Hepatocyte (in vitro differentiated cells): ENCODE measurements around the gene MYL5. TPM values are rescaled to one million over a fixed set of nuclear protein-coding genes. Genes with fewer than 3 reads are reported as not detected.
"Not testable (repeated sequence)": the region's sequence is repeated elsewhere in the genome, so short reads cannot be mapped to it uniquely, and the experiment has no call there.

Source experiments
- DNase-seq: peaks from one replicate; pipeline ENCODE4 v3.0.0-alpha.2; 2016; ENCODE audit warnings: low spot score
- H2AFZ ChIP-seq: fragments of 200-600 bp; sonication (generic); 2 replicates; pipeline ENCODE4 v1.6.0; 2016; ENCODE audit warnings: antibody characterized with exemption, mild to moderate bottlenecking
- H3K27ac ChIP-seq: fragments of 200-600 bp; sonication (generic); 2 replicates; pipeline ENCODE4 v1.5.1; 2016; ENCODE audit warnings: mild to moderate bottlenecking
- H3K27me3 ChIP-seq: fragments of 200-600 bp; sonication (generic); 2 replicates; pipeline ENCODE4 v1.6.1; 2016
- H3K36me3 ChIP-seq: fragments of 200-600 bp; sonication (generic); replicated peaks from 2 replicates; pipeline ENCODE4 v1.5.1; 2016; ENCODE audit warnings: low read depth; ENCODE audit not compliant: insufficient read depth
- H3K4me1 ChIP-seq: fragments of 200-600 bp; sonication (generic); 2 replicates; pipeline ENCODE4 v1.5.1; 2016; ENCODE audit warnings: mild to moderate bottlenecking, moderate library complexity; ENCODE audit not compliant: insufficient read depth
- H3K4me2 ChIP-seq: fragments of 200-600 bp; sonication (generic); 2 replicates; pipeline ENCODE4 v1.6.0; 2016
- H3K4me3 ChIP-seq: fragments of 200-600 bp; sonication (generic); 2 replicates; pipeline ENCODE4 v1.5.1; 2016; ENCODE audit warnings: mild to moderate bottlenecking
- H3K79me2 ChIP-seq: fragments of 200-600 bp; sonication (generic); 2 replicates; pipeline ENCODE4 v1.6.0; 2017; ENCODE audit warnings: mild to moderate bottlenecking
- H3K9me2 ChIP-seq: fragments of 200-600 bp; sonication (generic); replicated peaks from 2 replicates; pipeline ENCODE4 v1.6.0; 2017; ENCODE audit warnings: mild to moderate bottlenecking; ENCODE audit not compliant: insufficient read depth
- H3K9me3 ChIP-seq: fragments of 200-600 bp; sonication (generic); 2 replicates; pipeline ENCODE4 v1.5.1; 2016; ENCODE audit warnings: low read depth, mild to moderate bottlenecking
- H4K20me1 ChIP-seq: fragments of 200-600 bp; sonication (generic); 2 replicates; pipeline ENCODE4 v1.6.0; 2016; ENCODE audit warnings: mild to moderate bottlenecking; ENCODE audit not compliant: insufficient read depth, poor library complexity, severe bottlenecking
- CTCF ChIP-seq: fragments of 200-600 bp; sonication (generic); IDR thresholded peaks from 2 replicates; pipeline ENCODE4 v1.5.1; 2016; ENCODE audit warnings: antibody characterized with exemption, mild to moderate bottlenecking; ENCODE audit not compliant: poor library complexity
- EZH2 ChIP-seq: fragments of 200-600 bp; sonication (generic); IDR thresholded peaks from 2 replicates; pipeline ENCODE4 v1.6.1; 2016; ENCODE audit warnings: antibody characterized with exemption, mild to moderate bottlenecking, borderline replicate concordance
- EZH2phosphoT487 ChIP-seq: fragments of 200-600 bp; sonication (generic); IDR thresholded peaks from one replicate; pipeline ENCODE4 v1.6.1; 2018; ENCODE audit warnings: antibody characterized with exemption, mild to moderate bottlenecking, low read depth, moderate library complexity; ENCODE audit not compliant: unreplicated experiment, severe bottlenecking
- WGBS: methylation state at CpG from one replicate; pipeline ENCODE4 v1.1.6; 2016; ENCODE audit warnings: low lambda C conversion rate; ENCODE audit errors: missing lambda C conversion rate; 5-methylcytosine and 5-hydroxymethylcytosine counted together
- polyA plus RNA-seq: library from polyadenylated mRNA; unstranded; fragments of >200 nt; fragmentation: Nextera tagmentation; extraction: Ambion mirVana; gene quantifications from 2 replicates; pipeline ENCODE4 v1.2.1, GENCODE V29; 2016
- total RNA-seq: library from RNA; depleted of rRNA; stranded (reverse); fragments of >200 nt; gene quantifications from 2 replicates; pipeline ENCODE4 v1.2.3, GENCODE V29; 2014

The MYL5 gene
- total and polyA plus RNA-seq, 2 experiments from 2014 or later, result 12.6 to 25.1 TPM

- WGBS, result 94% methylated on average over 31 of the region's 46 CpGs
- Histone ChIP-seq H3K79me2 (peaks cover 37% of the 10 kb centered on the region), H3K4me2 (no peak overlapping the region), H4K20me1 (peaks cover 24% of the 10 kb centered on the region), H3K9me2 (no peaks in the 10 kb centered on the region), H3K4me1 (peaks cover 18% of the 10 kb centered on the region), H3K9me3 (no peaks in the 10 kb centered on the region), H2AFZ (no peak overlapping the region), H3K27ac (no peak overlapping the region), H3K27me3 (no peaks in the 10 kb centered on the region), H3K36me3 (no peaks in the 10 kb centered on the region), H3K4me3 (no peak overlapping the region)
- TF ChIP-seq EZH2phosphoT487 (no peak), EZH2 (no peak), CTCF (no peak)
- DNase-seq, result no peak
These were observed 30.0 kb downstream of the MYL5 start for GRCh38 chr4:704198-704891.

GRCh38 chr4:704971-705277 lies 30.6 kb downstream of the MYL5 start:
- Histone ChIP-seq H3K9me3 (no peaks in the 10 kb centered on the region), H3K9me2 (no peaks in the 10 kb centered on the region), H4K20me1 (peaks cover 29% of the 10 kb centered on the region), H3K79me2 (peaks cover 43% of the 10 kb centered on the region), H3K4me2 (peak overlapping the region; percentile 78), H3K36me3 (no peaks in the 10 kb centered on the region), H3K27ac (no peak overlapping the region), H3K4me1 (peaks cover 18% of the 10 kb centered on the region), H2AFZ (no peak overlapping the region), H3K27me3 (no peaks in the 10 kb centered on the region), H3K4me3 (no peak overlapping the region)
- no peak for TF ChIP-seq EZH2
- no peak for TF ChIP-seq EZH2phosphoT487
- TF ChIP-seq CTCF, result no peak
- 100% methylated on average over 1 of the region's 1 CpG for WGBS
- no peak for DNase-seq

GRCh38 chr4:705278-706082 lies 31.1 kb downstream of the MYL5 start, which contains the start of gene PCGF3:
Gene PCGF3 (plus strand): TSS chr4:705832. CDS start chr4:733681, 27,849 bp downstream.
- WGBS, result 14% methylated on average over 19 of the region's 82 CpGs
- peak within 1 kb of the TSS; percentile 98 for H3K4me3 ChIP-seq
- no peaks in the 10 kb centered on the region for H3K9me3 ChIP-seq
- H3K36me3 ChIP-seq, result no peaks in the 10 kb centered on the region
- DNase-seq, result peak; percentile 99
- peaks cover 34% of the 10 kb centered on the region for H4K20me1 ChIP-seq
- H2AFZ ChIP-seq, result peak within 1 kb of the TSS; percentile 60
- peaks cover 18% of the 10 kb centered on the region for H3K4me1 ChIP-seq
- no peak for TF ChIP-seq EZH2
- peak within 1 kb of the TSS; percentile 96 for H3K4me2 ChIP-seq
- no peaks in the 10 kb centered on the region for H3K27me3 ChIP-seq
- no peaks in the 10 kb centered on the region for H3K9me2 ChIP-seq
- peaks cover 48% of the 10 kb centered on the region for H3K79me2 ChIP-seq
- H3K27ac ChIP-seq, result peak within 1 kb of the TSS; percentile 61

GRCh38 chr4:706083-706633 lies 31.8 kb downstream of the MYL5 start:
- H3K36me3 ChIP-seq, H3K9me2 ChIP-seq, H3K9me3 ChIP-seq, H3K27me3 ChIP-seq, DNase-seq: not testable (repeated sequence)
- WGBS, result 4% methylated on average over 8 of the region's 21 CpGs
- H3K4me3 ChIP-seq, result peak overlapping the region; percentile 98
- peak overlapping the region; percentile 60 for H2AFZ ChIP-seq
- peak overlapping the region; percentile 61 for H3K27ac ChIP-seq
- peaks cover 41% of the 10 kb centered on the region for H4K20me1 ChIP-seq
- H3K79me2 ChIP-seq, result peaks cover 55% of the 10 kb centered on the region
- peak overlapping the region; percentile 96 for H3K4me2 ChIP-seq
- H3K4me1 ChIP-seq, result peaks cover 18% of the 10 kb centered on the region
